GM23248 (cell line): ENCODE results near the gene TAB3. TPM values are rescaled to one million over a fixed set of nuclear protein-coding genes. Genes with fewer than 3 reads are reported as not detected.

ENCODE experiments used
- DNase-seq: peaks from one replicate; pipeline ENCODE4 v3.0.0-alpha.2; 2015
- H2AFZ ChIP-seq: fragments of 200-600 bp; sonication (generic); 2 replicates; pipeline ENCODE4 v1.6.1; 2016; ENCODE audit warnings: antibody characterized with exemption
- H3F3A ChIP-seq: fragments of 200-600 bp; sonication (generic); 2 replicates; pipeline ENCODE4 v1.6.1; 2016; ENCODE audit warnings: mild to moderate bottlenecking, antibody characterized with exemption, mixed run types; ENCODE audit not compliant: insufficient read depth
- H3K27ac ChIP-seq: fragments of 200-600 bp; sonication (generic); 2 replicates; pipeline ENCODE4 v1.5.1; 2016; ENCODE audit warnings: mild to moderate bottlenecking
- H3K27me3 ChIP-seq: fragments of 200-600 bp; sonication (generic); replicated peaks from 2 replicates; pipeline ENCODE4 v1.6.1; 2016; ENCODE audit warnings: mild to moderate bottlenecking; ENCODE audit not compliant: insufficient read depth
- H3K36me3 ChIP-seq: fragments of 200-600 bp; sonication (generic); 2 replicates; pipeline ENCODE4 v1.6.1; 2016; ENCODE audit warnings: low read depth, mild to moderate bottlenecking
- H3K4me1 ChIP-seq: fragments of 200-600 bp; sonication (generic); 2 replicates; pipeline ENCODE4 v1.6.1; 2016; ENCODE audit warnings: mild to moderate bottlenecking; ENCODE audit not compliant: insufficient read depth
- H3K4me2 ChIP-seq: fragments of 200-600 bp; sonication (generic); one replicate; pipeline ENCODE4 v1.6.1; 2016; ENCODE audit warnings: mild to moderate bottlenecking; ENCODE audit not compliant: unreplicated experiment
- H3K4me3 ChIP-seq: fragments of 200-600 bp; sonication (generic); 2 replicates; pipeline ENCODE4 v1.5.1; 2016; ENCODE audit warnings: mild to moderate bottlenecking
- H3K79me2 ChIP-seq: fragments of 200-600 bp; sonication (generic); 2 replicates; pipeline ENCODE4 v1.6.1; 2016; ENCODE audit warnings: mild to moderate bottlenecking; ENCODE audit not compliant: insufficient read depth
- H3K9ac ChIP-seq: fragments of 200-600 bp; sonication (generic); 2 replicates; pipeline ENCODE4 v1.6.1; 2016; ENCODE audit warnings: mild to moderate bottlenecking
- H3K9me2 ChIP-seq: fragments of 200-600 bp; sonication (generic); 2 replicates; pipeline ENCODE4 v1.6.1; 2016; ENCODE audit warnings: mixed run types, mild to moderate bottlenecking, moderate library complexity; ENCODE audit not compliant: insufficient read depth
- H3K9me3 ChIP-seq: fragments of 200-600 bp; sonication (generic); one replicate; pipeline ENCODE4 v1.6.1; 2017; ENCODE audit warnings: low read depth
- H4K20me1 ChIP-seq: fragments of 200-600 bp; sonication (generic); 2 replicates; pipeline ENCODE4 v1.6.0; 2016; ENCODE audit not compliant: insufficient read depth
- EZH2 ChIP-seq: fragments of 200-600 bp; sonication (generic); IDR thresholded peaks from 2 replicates; pipeline ENCODE4 v1.6.1; 2018; ENCODE audit warnings: antibody characterized with exemption, mild to moderate bottlenecking; ENCODE audit not compliant: insufficient read depth, poor library complexity, severe bottlenecking
- EZH2phosphoT487 ChIP-seq: fragments of 200-600 bp; sonication (generic); IDR thresholded peaks from 2 replicates; pipeline ENCODE4 v1.6.1; 2018; ENCODE audit warnings: antibody characterized with exemption, moderate library complexity, mild to moderate bottlenecking, low read depth; ENCODE audit not compliant: insufficient read depth
- WGBS, 2 experiments: methylation state at CpG; one replicate each; pipeline ENCODE4 v1.1.6; 2015 to 2017; ENCODE audit warnings: low lambda C conversion rate in 2 of 2, low coverage in 1 of 2; ENCODE audit errors: missing lambda C conversion rate in 2 of 2; 5-methylcytosine and 5-hydroxymethylcytosine counted together
- in situ Hi-C: fragments of 300-500 bp; cut with MboI; formaldehyde crosslinking; loops from 2 replicates; pipeline ENCODE4 v1.15.0; 2020
- polyA plus RNA-seq: library from polyadenylated mRNA; unstranded; fragments of >200 nt; fragmentation: Nextera tagmentation; extraction: Ambion mirVana; gene quantifications from 2 replicates; pipeline ENCODE4 v1.2.1, GENCODE V29; 2016
- total RNA-seq: library from RNA; depleted of rRNA; stranded (reverse); fragments of >200 nt; shearing (Covaris generic); gene quantifications from 2 replicates; pipeline ENCODE4 v1.2.3, GENCODE V29; 2014

Gene TAB3
- total and polyA plus RNA-seq, 2 experiments from 2014 or later: 4.2 to 20.4 TPM

- no peaks in the 10 kb centered on the region for H3F3A ChIP-seq
- H3K27ac ChIP-seq: no peak overlapping the region
- H3K27me3 ChIP-seq: no peaks in the 10 kb centered on the region
- no peaks in the 10 kb centered on the region for H3K9me2 ChIP-seq
- TF ChIP-seq EZH2: no peak
- no peak for TF ChIP-seq EZH2phosphoT487
- H4K20me1 ChIP-seq: no peaks in the 10 kb centered on the region
- 33 to 42% methylated on average over 5 to 6 of the region's 6 CpGs for WGBS, 2 experiments
- no peak overlapping the region for H3K4me2 ChIP-seq
- no peak overlapping the region for H2AFZ ChIP-seq
- DNase-seq: no peak
- H3K9ac ChIP-seq: no peak overlapping the region
- no peaks in the 10 kb centered on the region for H3K36me3 ChIP-seq
- in situ Hi-C loops: no loop called here
- H3K4me1 ChIP-seq: no peaks in the 10 kb centered on the region
- no peak overlapping the region for H3K4me3 ChIP-seq
- no peaks in the 10 kb centered on the region for H3K79me2 ChIP-seq
- H3K9me3 ChIP-seq: no peaks in the 10 kb centered on the region
These were observed 92.8 kb downstream of the TAB3 start for GRCh38 chrX:30795981-30796958.

DNA sequence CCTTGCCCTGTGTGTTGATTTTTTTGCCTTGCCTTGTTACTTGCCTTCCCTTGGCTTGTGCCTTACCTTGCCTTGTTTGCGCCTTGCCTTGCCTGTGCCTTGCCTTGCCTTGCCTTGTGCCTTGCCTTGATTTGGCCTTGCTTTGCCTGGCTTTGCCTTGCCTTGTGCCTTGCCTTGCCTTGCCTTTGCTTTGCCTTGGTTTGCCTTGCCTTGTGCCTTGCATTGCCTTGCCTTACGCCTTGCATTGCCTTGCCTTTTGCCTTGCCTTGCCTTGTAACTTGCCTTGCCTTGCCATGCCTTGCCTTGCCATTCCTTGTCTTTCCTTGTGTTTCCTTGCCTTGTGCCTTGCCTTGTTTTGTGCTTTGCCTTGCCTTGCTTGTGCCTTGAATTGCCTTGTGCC, 94.6 kb downstream of the TAB3 start:
- 57 to 78% methylated on average over 2 of the region's 2 CpGs for WGBS, 2 experiments
- no peaks in the 10 kb centered on the region for H3K79me2 ChIP-seq
- H3F3A ChIP-seq: no peaks in the 10 kb centered on the region
- no peak overlapping the region for H3K4me2 ChIP-seq
- no peak for DNase-seq
- no peaks in the 10 kb centered on the region for H4K20me1 ChIP-seq
- H3K4me3 ChIP-seq: no peak overlapping the region
- no peaks in the 10 kb centered on the region for H3K4me1 ChIP-seq
- H3K9me2 ChIP-seq: no peaks in the 10 kb centered on the region
- no peaks in the 10 kb centered on the region for H3K27me3 ChIP-seq
- no peak overlapping the region for H2AFZ ChIP-seq
- H3K36me3 ChIP-seq: no peaks in the 10 kb centered on the region
- TF ChIP-seq EZH2phosphoT487 (no peak), EZH2 (no peak)
- no peak overlapping the region for H3K27ac ChIP-seq
- H3K9me3 ChIP-seq: no peaks in the 10 kb centered on the region
- H3K9ac ChIP-seq: no peak overlapping the region
- in situ Hi-C loops: no loop called here

- DNase-seq: no peak
- Histone ChIP-seq H3K79me2 (no peaks in the 10 kb centered on the region), H3K27ac (no peak overlapping the region), H3K9ac (no peak overlapping the region), H3F3A (no peaks in the 10 kb centered on the region), H3K9me3 (no peaks in the 10 kb centered on the region), H4K20me1 (no peaks in the 10 kb centered on the region), H3K9me2 (no peaks in the 10 kb centered on the region), H3K4me3 (no peak overlapping the region), H3K4me1 (no peaks in the 10 kb centered on the region), H3K4me2 (no peak overlapping the region), H3K36me3 (no peaks in the 10 kb centered on the region), H2AFZ (no peak overlapping the region), H3K27me3 (no peaks in the 10 kb centered on the region)
- 36% methylated on average over 1 of the region's 1 CpG; no CpG with 5 or more reads in 1 of the 2 experiments for WGBS, 2 experiments
- in situ Hi-C loops: no loop called here
- TF ChIP-seq EZH2phosphoT487 (no peak), EZH2 (no peak)
These were observed 95.3 kb downstream of the TAB3 start for GRCh38 chrX:30793767-30794103.

GRCh38 chrX:30793075-30793766, 95.8 kb downstream of the TAB3 start:
- in situ Hi-C loops: no loop called here
- Histone ChIP-seq H3K36me3 (no peaks in the 10 kb centered on the region), H3K79me2 (no peaks in the 10 kb centered on the region), H3K9me2 (no peaks in the 10 kb centered on the region), H3K9me3 (no peaks in the 10 kb centered on the region), H2AFZ (no peak overlapping the region), H3K27ac (no peak overlapping the region), H3K4me2 (no peak overlapping the region), H3F3A (no peaks in the 10 kb centered on the region), H3K4me1 (no peaks in the 10 kb centered on the region), H3K9ac (no peak overlapping the region), H3K27me3 (no peaks in the 10 kb centered on the region), H4K20me1 (no peaks in the 10 kb centered on the region), H3K4me3 (no peak overlapping the region)
- TF ChIP-seq EZH2: no peak
- no peak for TF ChIP-seq EZH2phosphoT487
- WGBS, 2 experiments: 30 to 41% methylated on average over 3 of the region's 3 CpGs
- DNase-seq: no peak
